Measurements from ENCODE around the gene TIMP2. TPM values are rescaled to one million over a fixed set of nuclear protein-coding genes. Genes with fewer than 3 reads are reported as not detected.
"Not testable (repeated sequence)": the region's sequence is repeated elsewhere in the genome, so short reads cannot be mapped to it uniquely, and the experiment has no call there.

Gene TIMP2
- total and polyA plus RNA-seq, 5 donors = 86.9 to 183 (median 167) TPM

DNA sequence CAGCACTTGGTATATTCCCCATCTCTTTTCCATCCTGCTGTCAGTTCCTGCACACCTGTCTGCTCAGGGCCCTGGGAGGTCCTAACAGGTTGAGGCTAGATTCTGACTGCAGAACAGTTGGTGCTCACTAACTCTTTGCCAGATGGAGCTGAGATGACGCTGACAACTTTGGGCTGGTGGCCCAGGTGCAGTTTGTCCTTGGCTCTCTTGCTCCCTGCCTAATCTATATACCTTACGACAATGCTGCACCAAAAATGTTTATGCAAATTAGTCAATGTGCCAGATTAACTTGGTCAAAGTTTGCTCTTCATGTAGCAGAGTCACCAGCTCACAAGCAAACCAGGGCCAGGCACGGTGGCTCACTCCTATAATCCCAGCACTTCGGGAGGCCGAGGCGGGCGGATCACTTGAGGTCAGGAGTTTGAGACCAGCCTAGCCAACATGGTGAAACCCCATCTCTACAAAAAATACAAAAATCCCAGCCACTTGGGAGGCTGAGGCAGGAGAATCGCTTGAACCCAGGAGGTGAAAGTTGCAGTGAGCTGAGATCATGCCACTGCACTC is 48.2 kb downstream of the TIMP2 start:
- H3K9me3 ChIP-seq (ENCODE audit: control insufficient read depth, low read length); intact Hi-C loops (cut with DNase I); ATAC-seq; H3K27ac ChIP-seq (ENCODE audit: low read length); H3K4me3 ChIP-seq (ENCODE audit: low read length); H3K27me3 ChIP-seq (ENCODE audit: control insufficient read depth, insufficient read depth): not testable (repeated sequence)
- H3K4me1 ChIP-seq (ENCODE audit: control insufficient read depth, insufficient read depth, low read length) = peaks cover 11% of the 10 kb centered on the region
- WGBS = 88% methylated on average over 8 of the region's 8 CpGs
- DNase-seq = peak in 1 of 3 donors; percentile 4

DNA sequence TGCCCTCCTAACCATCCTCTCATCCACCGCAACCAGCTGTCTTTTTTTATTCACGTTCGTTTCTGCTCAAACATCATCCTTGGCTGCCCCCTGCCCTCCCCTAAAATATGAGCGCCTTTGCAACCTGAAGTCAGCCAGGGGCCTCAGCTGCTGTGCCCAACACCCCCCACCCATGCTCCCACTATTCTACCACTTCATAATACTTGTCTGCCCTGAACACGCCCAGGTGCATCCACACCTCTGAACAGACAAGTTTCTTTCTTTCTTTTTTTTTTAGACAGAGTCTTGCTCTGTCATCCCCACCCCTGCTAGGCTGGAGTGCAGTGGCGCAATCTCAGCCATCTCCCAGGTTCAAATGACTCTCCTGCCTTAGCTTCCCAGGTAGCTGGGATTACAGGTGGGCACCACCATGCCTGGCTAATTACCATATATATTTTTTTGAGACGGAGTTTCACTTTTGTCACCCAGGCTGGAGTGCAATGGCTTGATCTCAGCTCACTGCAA is 49.0 kb downstream of the TIMP2 start:
- WGBS = 63% methylated on average over 7 of the region's 7 CpGs
- intact Hi-C loops (cut with DNase I) = no loop called here
- DNase-seq (peak in 1 of 3 donors; percentile 11), ATAC-seq (no peak)
- Histone ChIP-seq H3K9me3 (ENCODE audit: control insufficient read depth, low read length) (no peaks in the 10 kb centered on the region), H3K4me3 (ENCODE audit: low read length) (no peak overlapping the region), H3K4me1 (ENCODE audit: control insufficient read depth, insufficient read depth, low read length) (peaks cover 11% of the 10 kb centered on the region), H3K27me3 (ENCODE audit: control insufficient read depth, insufficient read depth) (no peaks in the 10 kb centered on the region), H3K27ac (ENCODE audit: low read length) (no peak overlapping the region)

DNA sequence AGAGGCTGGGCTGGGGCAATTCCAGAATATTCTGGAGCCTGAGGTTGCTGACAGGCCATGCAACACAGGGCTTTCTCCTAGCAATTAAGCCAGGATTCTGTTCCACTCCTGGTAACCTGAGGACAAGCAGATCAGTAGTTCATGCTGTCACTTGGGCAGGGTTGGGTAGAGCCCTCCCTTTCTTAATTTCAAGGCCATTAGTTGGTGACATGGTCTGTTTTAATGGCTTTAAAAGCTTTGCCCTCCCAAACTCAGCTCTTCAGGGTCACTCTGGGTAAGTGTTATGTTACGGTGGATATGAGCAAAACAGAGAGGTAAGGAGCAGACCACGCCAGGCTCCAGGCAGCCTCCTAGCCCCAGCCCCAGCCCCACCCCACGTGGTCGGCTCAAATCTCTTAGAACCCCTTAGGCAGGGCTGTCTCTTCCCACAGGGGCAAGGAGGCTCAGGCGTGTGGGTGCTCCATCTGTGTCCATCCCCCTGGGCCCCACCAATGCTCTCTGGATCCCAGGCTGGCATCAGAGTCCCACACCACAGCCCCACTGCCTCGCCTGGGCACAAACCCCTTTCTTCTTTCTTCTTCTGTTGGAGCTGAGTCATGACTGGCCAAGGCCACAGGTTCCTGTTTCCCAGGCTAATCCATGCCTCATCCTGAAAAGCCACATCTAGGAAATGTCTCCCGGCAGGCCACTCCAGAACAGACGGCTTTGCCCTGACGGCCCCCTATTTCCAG is 49.7 kb downstream of the TIMP2 start:
- Histone ChIP-seq H3K27me3 (ENCODE audit: control insufficient read depth, insufficient read depth) (no peaks in the 10 kb centered on the region), H3K9me3 (ENCODE audit: control insufficient read depth, low read length) (no peaks in the 10 kb centered on the region), H3K27ac (ENCODE audit: low read length) (no peak overlapping the region), H3K4me1 (ENCODE audit: control insufficient read depth, insufficient read depth, low read length) (peaks cover 11% of the 10 kb centered on the region), H3K4me3 (ENCODE audit: low read length) (no peak overlapping the region)
- intact Hi-C loops (cut with DNase I) = no loop called here
- ATAC-seq (no peak), DNase-seq (peak in 1 of 3 donors; percentile 37)
- 64% methylated on average over 9 of the region's 9 CpGs for WGBS

DNA sequence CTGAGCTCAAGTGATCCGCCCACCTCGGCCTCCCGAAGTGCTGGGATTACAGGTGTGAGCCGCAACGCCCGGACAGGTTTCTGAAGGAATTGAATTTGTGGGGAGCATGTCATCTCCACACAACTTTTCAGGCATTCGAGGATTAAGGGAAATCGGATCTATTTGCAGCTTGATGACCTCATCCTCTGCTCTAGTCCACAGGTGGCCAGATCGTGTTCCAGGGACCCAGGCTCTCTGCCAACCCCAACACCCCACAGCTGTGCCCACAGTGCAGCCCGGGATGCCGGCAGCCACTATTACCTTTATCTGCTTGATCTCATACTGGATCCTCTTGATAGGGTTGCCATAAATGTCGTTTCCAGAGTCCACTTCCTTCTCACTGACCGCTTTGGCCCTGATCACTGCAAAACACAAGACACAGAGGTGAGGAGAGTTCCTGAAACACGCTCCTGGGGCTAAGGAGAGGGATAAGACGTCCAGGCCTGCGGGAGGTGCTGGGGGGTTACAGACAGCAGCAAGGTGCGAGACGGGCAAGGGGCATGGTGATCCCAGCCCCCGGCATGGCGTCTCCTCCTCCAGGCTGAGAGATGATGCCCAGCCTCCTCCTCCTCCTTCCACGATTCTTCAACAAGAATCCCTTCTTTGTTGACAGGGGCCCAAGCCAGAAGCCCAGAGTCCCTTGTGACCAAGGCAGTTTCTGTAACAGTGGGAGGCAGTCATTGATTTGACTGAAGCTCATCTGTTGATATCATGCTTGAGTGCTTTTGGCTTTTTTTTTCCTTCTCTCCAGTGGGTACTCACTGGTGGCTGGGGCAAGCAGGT is 51.5 kb downstream of the TIMP2 start:
- DNase-seq (peak in 1 of 3 donors; percentile 60), ATAC-seq (peak in 1 of 2 donors; percentile 25)
- 53% methylated on average over 21 of the region's 21 CpGs for WGBS
- Histone ChIP-seq H3K9me3 (ENCODE audit: control insufficient read depth, low read length) (no peaks in the 10 kb centered on the region), H3K27me3 (ENCODE audit: control insufficient read depth, insufficient read depth) (no peaks in the 10 kb centered on the region), H3K4me1 (ENCODE audit: control insufficient read depth, insufficient read depth, low read length) (peaks cover 7% of the 10 kb centered on the region), H3K4me3 (ENCODE audit: low read length) (no peak overlapping the region), H3K27ac (ENCODE audit: low read length) (peak overlapping the region; percentile 32)
- intact Hi-C loops (cut with DNase I) = no loop called here

DNA sequence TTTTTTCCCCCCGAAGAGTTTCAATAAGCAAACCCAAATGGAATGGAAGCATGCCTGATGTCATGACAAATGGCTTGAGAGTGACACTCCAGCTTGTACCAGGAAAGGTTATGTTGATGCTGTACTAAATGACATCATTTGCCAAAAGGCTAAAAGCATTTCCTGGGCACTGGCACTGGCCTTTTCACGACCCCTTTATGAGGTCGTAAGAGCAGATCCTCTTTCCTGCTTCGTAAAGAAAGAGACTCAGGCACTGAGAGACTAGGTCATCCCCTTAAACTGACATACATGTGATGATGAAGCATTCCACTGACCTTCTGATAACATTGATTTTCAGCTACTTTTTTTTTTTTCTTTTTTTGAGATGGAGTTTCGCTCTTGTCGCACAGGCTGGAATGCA is 52.7 kb downstream of the TIMP2 start:
- Histone ChIP-seq H3K9me3 (ENCODE audit: control insufficient read depth, low read length) (no peaks in the 10 kb centered on the region), H3K27me3 (ENCODE audit: control insufficient read depth, insufficient read depth) (no peaks in the 10 kb centered on the region), H3K27ac (ENCODE audit: low read length) (no peak overlapping the region), H3K4me3 (ENCODE audit: low read length) (no peak overlapping the region), H3K4me1 (ENCODE audit: control insufficient read depth, insufficient read depth, low read length) (peaks cover 6% of the 10 kb centered on the region)
- DNase-seq (no peak), ATAC-seq (no peak)
- intact Hi-C loops (cut with DNase I) = no loop called here
- WGBS = 83% methylated on average over 6 of the region's 6 CpGs

DNA sequence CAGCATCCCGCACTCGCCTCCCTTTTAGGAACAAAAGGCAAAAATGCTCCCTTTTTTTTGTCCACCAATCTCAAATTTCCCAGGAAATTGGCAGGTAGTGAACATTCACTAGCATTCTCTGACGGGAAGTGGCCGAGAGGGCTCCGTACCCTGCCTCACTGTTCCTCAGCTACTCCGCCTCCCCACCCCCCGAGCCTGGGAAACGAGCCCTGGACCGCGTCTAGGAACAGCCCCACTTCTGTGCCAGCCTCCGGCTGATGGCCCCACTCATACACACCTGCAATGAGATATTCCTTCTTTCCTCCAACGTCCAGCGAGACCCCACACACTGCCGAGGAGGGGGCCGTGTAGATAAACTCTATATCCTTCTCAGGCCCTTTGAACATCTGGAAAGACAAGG is 54.6 kb downstream of the TIMP2 start:
- WGBS = 78% methylated on average over 15 of the region's 15 CpGs
- H3K27ac ChIP-seq (ENCODE audit: low read length) = no peak overlapping the region
- H3K9me3 ChIP-seq (ENCODE audit: control insufficient read depth, low read length) = no peaks in the 10 kb centered on the region
- no peak for ATAC-seq
- intact Hi-C loops (cut with DNase I) = no loop called here
- no peak for DNase-seq
- H3K4me3 ChIP-seq (ENCODE audit: low read length) = no peak overlapping the region
- peaks cover 6% of the 10 kb centered on the region for H3K4me1 ChIP-seq (ENCODE audit: control insufficient read depth, insufficient read depth, low read length)
- no peaks in the 10 kb centered on the region for H3K27me3 ChIP-seq (ENCODE audit: control insufficient read depth, insufficient read depth)

DNA sequence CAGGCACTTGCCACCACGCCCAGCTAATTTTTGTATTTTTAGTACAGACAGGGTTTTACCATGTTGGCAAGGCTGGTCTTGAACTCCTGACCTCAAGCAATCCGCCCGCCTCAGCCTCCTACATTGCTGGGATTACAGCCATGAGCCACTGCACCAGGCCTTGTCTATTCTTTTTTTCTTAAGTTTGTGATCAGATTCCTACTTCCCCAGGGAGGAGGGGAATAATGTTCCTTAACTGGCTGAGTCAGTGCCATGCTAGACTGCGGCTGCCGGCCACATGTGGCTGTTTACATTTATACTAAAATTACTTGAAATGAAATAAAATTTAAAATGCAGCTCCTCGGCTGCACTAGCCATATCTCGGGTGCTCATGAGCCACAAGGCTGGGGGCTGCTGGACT is 56.8 kb downstream of the TIMP2 start:
- no peak overlapping the region for H3K4me3 ChIP-seq (ENCODE audit: low read length)
- DNase-seq (no peak), ATAC-seq (no peak)
- no peaks in the 10 kb centered on the region for H3K27me3 ChIP-seq (ENCODE audit: control insufficient read depth, insufficient read depth)
- H3K4me1 ChIP-seq (ENCODE audit: control insufficient read depth, insufficient read depth, low read length) = no peaks in the 10 kb centered on the region
- intact Hi-C loops (cut with DNase I) = loop anchor here in 2 of 4 donors (5.0 to 10.0 kb wide), 2 partner anchors 56 to 104 kb away; partner anchors contain the start of gene TIMP2 (in 2 of the 2)
- H3K9me3 ChIP-seq (ENCODE audit: control insufficient read depth, low read length) = no peaks in the 10 kb centered on the region
- no peak overlapping the region for H3K27ac ChIP-seq (ENCODE audit: low read length)
- 84% methylated on average over 7 of the region's 7 CpGs for WGBS

DNA sequence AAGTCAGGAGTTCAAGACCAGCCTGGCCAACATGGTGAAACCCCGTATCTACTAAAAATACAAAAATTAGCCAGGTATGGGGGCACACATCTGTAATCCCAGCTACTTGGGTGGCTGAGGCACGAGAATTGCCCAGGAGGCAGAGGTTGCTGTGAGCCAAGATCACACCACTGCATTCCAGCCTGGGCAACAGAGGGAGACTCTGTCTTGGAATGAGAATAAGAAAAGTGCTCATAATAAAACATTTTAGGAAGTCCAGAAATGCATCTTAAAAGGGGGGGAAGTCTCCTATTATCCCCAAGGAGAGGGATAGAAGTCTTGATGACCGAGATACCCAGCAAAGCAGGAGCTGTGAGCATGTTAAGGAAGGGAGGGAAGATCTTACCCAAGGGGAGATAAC is 58.1 kb downstream of the TIMP2 start:
- not testable (repeated sequence) for H3K9me3 ChIP-seq (ENCODE audit: control insufficient read depth, low read length); H3K27ac ChIP-seq (ENCODE audit: low read length); H3K4me1 ChIP-seq (ENCODE audit: control insufficient read depth, insufficient read depth, low read length); DNase-seq; H3K4me3 ChIP-seq (ENCODE audit: low read length); H3K27me3 ChIP-seq (ENCODE audit: control insufficient read depth, insufficient read depth); ATAC-seq
- intact Hi-C loops (cut with DNase I) = loop anchor here in 2 of 4 donors (5.0 to 10.0 kb wide), 2 partner anchors 58 to 105 kb away; partner anchors contain the start of gene TIMP2 (in 2 of the 2)
- WGBS = 83% methylated on average over 3 of the region's 3 CpGs

DNA sequence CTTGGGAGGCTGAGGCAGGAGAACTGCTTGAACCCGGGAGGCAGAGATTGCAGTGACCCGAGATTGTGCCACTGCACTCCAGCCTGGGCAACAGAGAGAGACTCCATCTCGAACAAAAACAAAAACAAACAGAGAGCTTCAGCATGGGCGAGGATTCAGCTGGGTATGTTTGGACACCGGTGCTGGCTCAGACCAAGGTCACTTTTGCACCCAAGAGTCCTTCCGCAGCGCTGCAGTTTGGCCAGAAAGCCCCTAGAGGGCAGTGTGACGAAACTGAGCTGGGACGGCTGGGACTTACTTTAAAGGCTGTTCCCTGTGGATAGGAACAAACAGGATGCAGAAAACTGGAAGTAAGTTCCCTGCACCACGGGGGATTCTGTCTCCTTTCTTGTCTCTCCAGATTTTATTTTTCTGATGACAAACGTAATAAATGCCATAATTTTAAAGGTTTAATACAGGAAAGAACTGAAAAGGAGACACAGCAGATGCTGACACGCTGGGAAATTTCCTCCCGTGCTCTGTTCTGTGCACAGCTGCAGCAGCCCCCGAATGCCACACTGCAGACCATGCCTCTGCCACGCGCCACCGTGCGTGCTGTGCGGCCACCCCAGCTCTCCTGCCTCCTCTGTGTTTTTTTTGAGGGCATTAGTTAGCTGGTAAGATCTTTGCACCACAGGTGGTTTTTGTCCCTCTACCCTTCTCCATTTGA is 59.4 kb downstream of the TIMP2 start:
- WGBS = 25% methylated on average over 19 of the region's 19 CpGs
- DNase-seq = peak; percentile 77 to 92 (median 91)
- H3K9me3 ChIP-seq (ENCODE audit: control insufficient read depth, low read length) = no peaks in the 10 kb centered on the region
- intact Hi-C loops (cut with DNase I) = loop anchor here in 3 of 4 donors (2.0 to 10.0 kb wide), 3 partner anchors 59 to 106 kb away; partner anchors contain the start of gene TIMP2 (in 2 of the 3)
- H3K4me1 ChIP-seq (ENCODE audit: control insufficient read depth, insufficient read depth, low read length) = no peaks in the 10 kb centered on the region
- no peaks in the 10 kb centered on the region for H3K27me3 ChIP-seq (ENCODE audit: control insufficient read depth, insufficient read depth)
- H3K4me3 ChIP-seq (ENCODE audit: low read length) = no peak overlapping the region
- peak; percentile 73 to 79 for ATAC-seq
- H3K27ac ChIP-seq (ENCODE audit: low read length) = no peak overlapping the region

DNA sequence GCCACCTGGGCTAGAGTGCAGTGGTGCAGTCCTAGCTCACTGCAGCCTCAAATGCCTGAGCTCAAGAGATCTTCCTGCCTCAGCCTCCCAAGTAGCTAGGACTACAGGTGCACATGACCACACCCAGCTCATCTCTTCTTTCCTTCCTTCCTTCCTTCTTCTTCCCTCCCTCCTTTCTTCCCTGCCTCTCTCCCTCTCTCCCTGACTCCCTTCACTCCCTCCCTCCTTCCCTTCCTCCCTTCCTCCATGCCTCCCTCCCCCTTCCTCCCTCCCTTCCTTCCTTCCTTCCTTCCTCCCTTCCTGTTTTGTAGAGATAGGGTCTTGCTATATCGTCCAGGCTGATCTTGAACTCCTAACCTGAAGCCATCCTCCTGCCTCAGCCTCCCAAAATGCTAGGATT is 61.1 kb downstream of the TIMP2 start:
- DNase-seq (no peak), ATAC-seq (no peak)
- Histone ChIP-seq H3K4me1 (ENCODE audit: control insufficient read depth, insufficient read depth, low read length) (no peaks in the 10 kb centered on the region), H3K4me3 (ENCODE audit: low read length) (no peak overlapping the region), H3K27me3 (ENCODE audit: control insufficient read depth, insufficient read depth) (no peaks in the 10 kb centered on the region), H3K9me3 (ENCODE audit: control insufficient read depth, low read length) (no peaks in the 10 kb centered on the region), H3K27ac (ENCODE audit: low read length) (no peak overlapping the region)
- intact Hi-C loops (cut with DNase I) = loop anchor here (2.0 to 10.0 kb wide), 3 partner anchors 61 to 107 kb away; partner anchors contain the start of gene TIMP2 (in 2 of the 4)
- WGBS = 48% methylated on average over 1 of the region's 1 CpG
